Skin epidermis (tissue), 12 donors: Measurements from ENCODE around the gene ACCSL.

Experiments used
- H3K27ac ChIP-seq, 21 experiments: fragments of 200-600 bp; sonication (generic) in 11 of 21; one replicate each; pipeline ENCODE4 v1.5.0; 2020; ENCODE audit warnings: mild to moderate bottlenecking in 3 of 21, inconsistent platforms in 2 of 21, moderate library complexity in 2 of 21
- H3K4me3 ChIP-seq, 7 experiments: fragments of 200-600 bp; sonication (generic) in 2 of 7; one replicate each; pipeline ENCODE4 v1.5.0; 2020; ENCODE audit warnings: inconsistent platforms in 2 of 7, mild to moderate bottlenecking in 2 of 7, moderate library complexity in 1 of 7

ACCSL gene

DNA sequence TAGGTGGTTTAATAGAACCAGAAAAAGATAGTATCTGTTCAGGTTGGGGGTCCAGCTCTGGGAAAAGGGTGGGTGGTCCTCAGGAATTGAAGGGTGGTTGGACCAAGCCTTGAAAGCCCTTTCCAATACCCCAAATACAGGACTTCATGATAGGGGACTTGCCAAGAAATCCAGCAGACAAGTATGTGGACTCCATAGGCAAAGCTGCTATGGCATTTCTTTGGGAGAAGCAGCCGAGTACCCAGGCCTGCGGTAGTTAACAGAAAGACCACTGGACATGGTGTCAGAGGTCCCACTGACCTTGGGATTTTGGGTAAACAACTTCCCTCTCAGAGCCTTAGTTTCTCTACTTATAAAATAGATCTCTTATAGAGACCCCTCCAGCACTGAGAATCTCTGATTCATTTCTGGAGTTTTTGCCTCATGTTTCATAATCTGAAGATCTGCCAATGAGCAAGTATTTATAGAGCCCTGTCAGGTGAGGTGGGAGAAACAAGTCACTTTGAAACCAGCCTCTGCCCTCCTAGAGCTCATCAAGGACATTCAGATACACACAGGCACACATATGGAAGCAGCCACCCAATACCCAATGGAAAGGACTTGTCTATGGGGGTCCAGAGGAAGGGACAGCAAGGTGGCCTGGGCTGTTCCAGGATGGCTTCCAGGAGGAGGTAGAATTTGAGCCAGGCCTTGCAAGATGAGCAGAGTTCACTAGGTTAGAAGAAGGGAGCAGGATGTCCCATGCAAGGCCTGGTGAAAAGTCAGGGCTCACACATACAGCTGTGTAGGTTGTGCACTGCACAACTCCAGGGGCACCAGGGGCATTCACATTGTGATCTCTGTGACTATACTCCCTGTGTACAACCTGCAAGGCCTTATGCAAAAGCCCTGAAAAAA lies 31.0 kb upstream of the ACCSL start:
- Histone ChIP-seq H3K4me3 (no peak overlapping the region), H3K27ac (peak overlapping the region in 4 of 21 experiments; percentile 7 to 55 (median 37))

GRCh38 chr11:44017443-44018126 lies 30.2 kb upstream of the ACCSL start:
- H3K27ac ChIP-seq: peak overlapping the region in 5 of 21 experiments; percentile 14 to 55 (median 47)

GRCh38 chr11:44018127-44018521 lies 29.7 kb upstream of the ACCSL start:
- peak overlapping the region in 2 of 21 experiments; percentile 14 to 47 for H3K27ac ChIP-seq

More at GRCh38 chr11:44017443-44018126, 30.2 kb upstream of the ACCSL start:
- no peak overlapping the region for H3K4me3 ChIP-seq

DNA sequence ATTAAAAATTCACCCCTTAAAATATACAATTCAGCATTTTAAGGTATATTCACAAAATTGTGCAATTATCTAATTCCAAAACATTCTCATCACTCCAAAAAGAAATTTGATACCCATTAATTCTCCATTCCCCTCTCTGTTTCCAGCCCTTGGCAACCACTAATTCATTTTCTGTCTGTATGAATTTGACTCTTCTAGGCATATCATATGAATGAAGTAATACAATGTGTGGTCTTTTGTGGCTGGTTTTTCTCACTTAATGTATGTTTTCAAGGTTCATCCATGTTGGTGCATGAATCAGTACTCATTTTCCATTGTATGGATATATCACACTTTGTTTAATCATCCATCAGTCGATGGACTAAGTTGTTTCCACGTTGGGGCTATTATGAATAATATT lies 29.0 kb upstream of the ACCSL start:
- no peak overlapping the region for H3K27ac ChIP-seq

More at GRCh38 chr11:44018127-44018521, 29.7 kb upstream of the ACCSL start:
- no peak overlapping the region for H3K4me3 ChIP-seq

GRCh38 chr11:44024977-44025376 lies 22.8 kb upstream of the ACCSL start:
- Histone ChIP-seq H3K27ac (no peak overlapping the region), H3K4me3 (no peak overlapping the region)

More for the DNA sequence above, 29.0 kb upstream of the ACCSL start:
- H3K4me3 ChIP-seq: no peak overlapping the region

GRCh38 chr11:44025727-44026126 lies 22.1 kb upstream of the ACCSL start:
- Histone ChIP-seq H3K27ac (no peak overlapping the region), H3K4me3 (no peak overlapping the region)

- H3K27ac ChIP-seq: peak overlapping the region in 1 of 21 experiments; percentile 3
- no peak overlapping the region for H3K4me3 ChIP-seq
Measured at GRCh38 chr11:44028401-44028800, 19.4 kb upstream of the ACCSL start.

DNA sequence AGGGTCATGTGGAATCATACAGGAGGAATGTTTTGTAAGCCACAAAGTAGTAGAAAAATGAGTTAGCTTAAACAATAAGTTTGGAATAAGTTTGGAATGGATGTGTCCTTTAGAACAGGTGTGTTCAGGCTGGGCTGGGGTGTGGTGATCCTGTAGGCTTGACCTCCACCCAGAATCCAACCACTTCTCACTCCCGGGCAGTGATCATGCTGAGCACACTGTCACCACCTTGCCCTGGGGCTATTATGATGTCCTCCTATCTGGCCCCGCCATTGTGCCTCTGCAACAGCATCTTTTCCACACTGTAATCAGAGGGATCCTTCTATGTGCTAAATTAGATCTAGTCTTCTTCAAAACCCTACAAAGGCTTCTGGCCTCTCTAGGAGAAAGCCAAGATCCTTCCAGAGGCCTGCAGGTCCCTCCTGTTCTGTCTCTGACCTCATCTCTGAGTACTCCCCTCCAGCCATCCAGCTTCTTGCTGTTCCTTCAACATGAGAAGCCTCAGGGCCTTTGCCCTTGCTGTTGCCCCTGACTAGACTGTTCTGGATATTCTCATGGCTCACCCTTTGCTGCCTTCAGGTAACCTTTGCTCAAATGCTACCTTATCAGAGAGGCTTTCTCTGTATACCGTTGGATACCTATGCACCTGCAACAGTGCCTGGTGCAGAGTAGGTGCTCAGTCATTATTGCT lies 18.8 kb upstream of the ACCSL start:
- H3K4me3 ChIP-seq: no peak overlapping the region
- H3K27ac ChIP-seq: peak overlapping the region in 2 of 21 experiments; percentile 3 to 35

GRCh38 chr11:44029507-44029845 lies 18.3 kb upstream of the ACCSL start:
- Histone ChIP-seq H3K4me3 (no peak overlapping the region), H3K27ac (no peak overlapping the region)

- peak overlapping the region in 10 of 21 experiments; percentile 8 to 81 (median 60) for H3K27ac ChIP-seq
- H3K4me3 ChIP-seq: no peak overlapping the region
Measured at GRCh38 chr11:44029977-44030911, 17.5 kb upstream of the ACCSL start.

GRCh38 chr11:44030996-44031395 lies 16.8 kb upstream of the ACCSL start:
- no peak overlapping the region for H3K4me3 ChIP-seq
- H3K27ac ChIP-seq: peak overlapping the region in 12 of 21 experiments; percentile 4 to 81 (median 54)

- H3K27ac ChIP-seq: peak overlapping the region in 4 of 21 experiments; percentile 4 to 81 (median 74)
Measured at GRCh38 chr11:44031549-44031948, 16.2 kb upstream of the ACCSL start.

GRCh38 chr11:44032299-44033085 lies 15.3 kb upstream of the ACCSL start:
- no peak overlapping the region for H3K4me3 ChIP-seq
- peak overlapping the region in 3 of 21 experiments; percentile 15 to 70 (median 60) for H3K27ac ChIP-seq

More at GRCh38 chr11:44031549-44031948, 16.2 kb upstream of the ACCSL start:
- no peak overlapping the region for H3K4me3 ChIP-seq

DNA sequence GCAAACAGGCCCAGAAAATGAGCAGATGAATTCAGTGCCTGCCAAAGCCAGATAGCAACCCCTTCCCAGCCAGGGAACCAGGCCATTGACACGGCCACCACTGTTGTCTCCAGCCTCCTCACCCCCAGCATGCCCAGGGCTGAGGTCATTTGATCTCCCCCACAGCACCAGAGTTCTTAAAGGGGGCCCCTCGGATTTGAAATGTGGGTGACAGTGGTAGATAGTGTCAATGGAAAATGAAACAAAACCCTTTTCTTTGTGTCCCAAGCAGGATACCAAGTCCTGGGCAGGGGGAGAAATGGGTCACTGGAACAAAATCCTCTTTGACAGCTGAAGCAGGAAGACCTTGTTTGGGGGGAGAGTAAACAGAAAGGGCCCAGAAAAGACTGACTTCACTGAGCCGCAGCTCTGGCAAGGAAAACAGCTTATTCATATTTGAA lies 14.3 kb upstream of the ACCSL start:
- peak overlapping the region in 2 of 21 experiments; percentile 15 to 70 for H3K27ac ChIP-seq

DNA sequence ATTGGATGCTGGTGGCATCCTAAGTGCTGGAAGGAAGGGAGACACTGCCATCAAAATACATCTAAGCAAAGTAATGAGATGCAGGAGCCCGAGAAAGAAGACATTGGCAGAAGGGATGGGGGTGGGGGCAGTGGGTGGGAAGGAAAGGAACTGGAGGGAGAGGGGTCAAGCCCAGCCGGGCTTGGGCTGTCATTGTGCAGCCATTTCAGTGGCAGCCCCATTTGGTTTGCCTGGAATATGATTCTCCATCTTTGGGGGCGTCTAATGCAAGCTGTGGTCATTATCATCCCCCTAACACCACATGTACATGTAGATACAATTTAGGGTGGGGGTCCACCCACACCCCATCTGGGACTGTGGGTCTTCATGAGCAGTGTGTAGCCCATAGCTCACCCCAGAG lies 13.9 kb upstream of the ACCSL start:
- Histone ChIP-seq H3K4me3 (no peak overlapping the region), H3K27ac (no peak overlapping the region)

More for the DNA sequence above, 14.3 kb upstream of the ACCSL start:
- H3K4me3 ChIP-seq: no peak overlapping the region

- Histone ChIP-seq H3K27ac (no peak overlapping the region), H3K4me3 (no peak overlapping the region)
Measured at GRCh38 chr11:44034639-44035038, 13.1 kb upstream of the ACCSL start.

GRCh38 chr11:44036811-44037657 lies 10.7 kb upstream of the ACCSL start:
- H3K27ac ChIP-seq: no peak overlapping the region

More at GRCh38 chr11:44036811-44037657, 10.7 kb upstream of the ACCSL start:
- H3K4me3 ChIP-seq: no peak overlapping the region
